ENCODE results near the gene PGBD5. TPM values are rescaled to one million over a fixed set of nuclear protein-coding genes. Genes with fewer than 3 reads are reported as not detected.

Gene PGBD5
- total RNA-seq, 2 donors from 2014 or later: 0.14 to 0.63 TPM

DNA sequence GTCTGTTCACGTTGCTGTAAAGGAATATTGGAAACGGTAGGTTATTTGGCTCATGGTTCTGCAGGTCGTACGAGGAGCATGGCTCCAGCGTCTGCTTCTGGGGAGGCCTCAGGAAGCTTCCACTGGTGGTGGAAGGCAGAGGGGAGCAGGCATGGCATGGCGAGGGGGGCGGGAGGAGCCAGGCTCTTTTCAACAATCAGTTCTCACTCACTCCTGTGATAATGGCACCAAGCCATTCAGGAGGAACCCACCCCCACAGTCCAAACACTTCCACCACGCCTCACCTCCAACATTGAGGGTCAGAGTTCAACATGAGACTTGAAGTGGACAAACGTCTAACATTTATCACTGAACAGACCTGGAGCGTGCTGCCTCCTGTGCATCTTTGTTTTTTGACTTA lies 141.2 kb downstream of the PGBD5 start:
- Histone ChIP-seq H3K9me3 (no peaks in the 10 kb centered on the region), H3K36me3 (peaks cover 21% of the 10 kb centered on the region), H3K4me3 (no peak overlapping the region), H3K4me1 (ENCODE audit: control insufficient read depth in 1 of 2, low read depth in 2 of 2) (no peaks in the 10 kb centered on the region), H3K27ac (no peak overlapping the region), H3K27me3 (replicated peaks; ENCODE audit: insufficient read depth) (no peaks in the 10 kb centered on the region)
- no peak for ATAC-seq (ENCODE audit: insufficient number of reproducible peaks, low FRiP score, low read depth)
- TF ChIP-seq, protein P1, sequence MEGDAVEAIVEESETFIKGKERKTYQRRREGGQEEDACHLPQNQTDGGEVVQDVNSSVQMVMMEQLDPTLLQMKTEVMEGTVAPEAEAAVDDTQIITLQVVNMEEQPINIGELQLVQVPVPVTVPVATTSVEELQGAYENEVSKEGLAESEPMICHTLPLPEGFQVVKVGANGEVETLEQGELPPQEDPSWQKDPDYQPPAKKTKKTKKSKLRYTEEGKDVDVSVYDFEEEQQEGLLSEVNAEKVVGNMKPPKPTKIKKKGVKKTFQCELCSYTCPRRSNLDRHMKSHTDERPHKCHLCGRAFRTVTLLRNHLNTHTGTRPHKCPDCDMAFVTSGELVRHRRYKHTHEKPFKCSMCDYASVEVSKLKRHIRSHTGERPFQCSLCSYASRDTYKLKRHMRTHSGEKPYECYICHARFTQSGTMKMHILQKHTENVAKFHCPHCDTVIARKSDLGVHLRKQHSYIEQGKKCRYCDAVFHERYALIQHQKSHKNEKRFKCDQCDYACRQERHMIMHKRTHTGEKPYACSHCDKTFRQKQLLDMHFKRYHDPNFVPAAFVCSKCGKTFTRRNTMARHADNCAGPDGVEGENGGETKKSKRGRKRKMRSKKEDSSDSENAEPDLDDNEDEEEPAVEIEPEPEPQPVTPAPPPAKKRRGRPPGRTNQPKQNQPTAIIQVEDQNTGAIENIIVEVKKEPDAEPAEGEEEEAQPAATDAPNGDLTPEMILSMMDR (IDR thresholded peaks at IDR 0.05): no peak
- DNase-seq (ENCODE audit: low spot score): no peak

DNA sequence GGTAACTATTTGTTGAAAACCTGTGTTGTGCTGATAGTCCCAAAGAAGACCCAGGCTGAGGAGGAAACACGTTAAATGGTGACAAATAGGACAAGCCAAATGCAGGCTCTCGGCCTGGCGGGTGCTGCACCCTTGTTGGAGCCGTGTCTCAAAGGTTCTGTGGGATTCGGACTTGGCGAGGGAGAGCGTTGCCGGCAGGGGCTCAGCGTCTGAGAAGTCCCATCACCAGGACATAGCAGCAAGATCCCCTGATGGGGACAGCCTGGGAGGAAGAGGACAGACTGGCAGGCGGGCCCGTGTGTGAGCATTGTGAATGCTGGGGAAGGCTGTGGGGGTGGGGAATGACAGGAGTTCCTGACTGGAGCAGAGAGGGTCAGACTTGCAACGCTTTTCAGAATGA lies 142.5 kb downstream of the PGBD5 start:
- no peak for ATAC-seq (ENCODE audit: insufficient number of reproducible peaks, low FRiP score, low read depth)
- H3K9me3 ChIP-seq: no peaks in the 10 kb centered on the region
- no peak overlapping the region for H3K4me3 ChIP-seq
- peaks cover 33% of the 10 kb centered on the region for H3K36me3 ChIP-seq
- H3K4me1 ChIP-seq (ENCODE audit: control insufficient read depth in 1 of 2, low read depth in 2 of 2): no peaks in the 10 kb centered on the region
- no peaks in the 10 kb centered on the region for H3K27me3 ChIP-seq (replicated peaks; ENCODE audit: insufficient read depth)
- no peak for DNase-seq (ENCODE audit: low spot score)
- H3K27ac ChIP-seq: no peak overlapping the region
- TF ChIP-seq, protein P1 (IDR thresholded peaks at IDR 0.05): no peak

DNA sequence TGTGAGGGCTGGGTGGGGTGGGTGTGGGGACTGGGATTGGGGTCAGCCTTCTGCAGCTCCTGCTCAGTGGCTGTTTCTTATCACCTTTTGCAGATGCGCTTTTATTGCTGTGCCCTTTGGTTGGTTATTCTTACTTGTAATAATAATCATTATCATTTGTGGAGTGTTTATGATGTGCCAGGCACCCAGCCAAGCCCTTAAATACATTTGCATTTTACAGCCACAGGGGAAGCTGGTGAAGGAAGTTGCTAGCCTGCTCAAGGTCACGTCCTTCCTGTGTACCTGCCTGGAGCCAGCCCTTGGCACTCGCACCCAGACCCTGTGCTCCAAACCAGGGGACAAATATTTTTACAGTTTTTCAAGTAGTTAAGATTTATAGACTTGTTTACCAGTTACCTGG lies 144.0 kb downstream of the PGBD5 start:
- Histone ChIP-seq H3K4me1 (ENCODE audit: control insufficient read depth in 1 of 2, low read depth in 2 of 2) (peaks cover 0 to 8% of the 10 kb centered on the region in 2 donors), H3K27me3 (replicated peaks; ENCODE audit: insufficient read depth) (no peaks in the 10 kb centered on the region), H3K9me3 (no peaks in the 10 kb centered on the region), H3K27ac (no peak overlapping the region), H3K36me3 (peaks cover 37% of the 10 kb centered on the region), H3K4me3 (no peak overlapping the region)
- TF ChIP-seq, protein P1 (IDR thresholded peaks at IDR 0.05): no peak
- DNase-seq (ENCODE audit: low spot score) (no peak), ATAC-seq (ENCODE audit: insufficient number of reproducible peaks, low FRiP score, low read depth) (no peak)

DNA sequence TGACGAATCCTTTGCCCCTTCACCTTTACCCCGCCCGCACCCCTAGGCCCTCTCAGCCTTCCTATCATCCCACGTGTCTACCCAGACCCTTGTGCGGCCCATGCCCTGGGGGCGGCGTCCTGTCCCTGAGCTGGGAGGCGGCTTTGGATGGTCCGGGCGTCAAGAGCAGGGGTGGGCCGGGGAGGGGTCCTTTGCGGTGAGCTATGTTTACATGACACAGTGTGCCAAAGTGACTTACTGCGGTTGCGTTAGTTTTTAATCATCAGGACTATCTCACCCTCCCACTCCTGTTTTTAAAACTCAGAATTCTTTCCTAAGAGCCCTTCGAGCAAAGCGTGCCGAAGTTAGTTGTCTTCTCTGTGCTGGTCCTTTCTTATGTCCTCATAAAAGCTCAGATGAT lies 144.6 kb downstream of the PGBD5 start:
- H3K36me3 ChIP-seq: peaks cover 39% of the 10 kb centered on the region
- H3K4me3 ChIP-seq: no peak overlapping the region
- ATAC-seq (ENCODE audit: insufficient number of reproducible peaks, low FRiP score, low read depth): no peak

DNA sequence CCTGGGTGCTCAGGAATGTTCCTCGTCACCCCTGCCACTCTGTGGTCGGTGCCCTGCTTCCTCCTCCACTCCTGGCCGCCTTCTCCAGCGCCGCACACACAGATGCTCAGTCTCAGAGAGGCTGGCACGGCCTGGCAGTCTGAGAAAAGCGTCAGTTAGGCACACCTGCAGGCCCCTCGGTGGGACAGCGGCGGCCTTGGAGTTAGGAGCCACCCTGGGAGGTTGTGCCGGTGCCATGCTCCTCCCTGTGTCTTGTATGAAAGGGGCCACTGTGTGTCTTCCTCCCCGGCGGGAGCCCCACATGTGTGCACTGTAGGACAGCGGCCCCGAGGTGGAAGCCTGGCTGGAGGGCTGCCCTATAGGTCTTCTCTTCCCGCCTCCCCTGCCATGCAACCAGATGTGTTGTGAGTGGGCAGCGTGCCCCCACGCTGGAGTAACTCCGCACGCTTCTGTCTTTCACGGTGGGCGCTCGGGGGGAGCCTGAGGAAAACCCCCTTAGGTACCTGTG lies 145.2 kb downstream of the PGBD5 start:
- H3K27ac ChIP-seq: no peak overlapping the region
- TF ChIP-seq, protein P1 (IDR thresholded peaks at IDR 0.05): no peak
- no peaks in the 10 kb centered on the region for H3K27me3 ChIP-seq (replicated peaks; ENCODE audit: insufficient read depth)
- ATAC-seq (ENCODE audit: insufficient number of reproducible peaks, low FRiP score, low read depth) (no peak), DNase-seq (ENCODE audit: low spot score) (no peak)
- peaks cover 0 to 12% of the 10 kb centered on the region in 2 donors for H3K4me1 ChIP-seq (ENCODE audit: control insufficient read depth in 1 of 2, low read depth in 2 of 2)
- no peaks in the 10 kb centered on the region for H3K9me3 ChIP-seq
- H3K36me3 ChIP-seq: peaks cover 44% of the 10 kb centered on the region
- H3K4me3 ChIP-seq: no peak overlapping the region

More for the DNA sequence above, 144.6 kb downstream of the PGBD5 start:
- peaks cover 0 to 12% of the 10 kb centered on the region in 2 donors for H3K4me1 ChIP-seq (ENCODE audit: control insufficient read depth in 1 of 2, low read depth in 2 of 2)
- no peak overlapping the region for H3K27ac ChIP-seq
- TF ChIP-seq, protein P1 (IDR thresholded peaks at IDR 0.05): no peak
- H3K9me3 ChIP-seq: no peaks in the 10 kb centered on the region
- no peak for DNase-seq (ENCODE audit: low spot score)
- H3K27me3 ChIP-seq (replicated peaks; ENCODE audit: insufficient read depth): no peaks in the 10 kb centered on the region
